DMS 273 (cell line): Measurements from ENCODE around the gene VPS54.
"Not testable (repeated sequence)": the region's sequence is repeated elsewhere in the genome, so short reads cannot be mapped to it uniquely, and the experiment has no call there.

Source experiments
- DNase-seq: peaks from one replicate; lab custom pipeline; 2025; ENCODE audit not compliant: unreplicated experiment; lab: John Stamatoyannopoulos, UW

VPS54 gene

GRCh38 chr2:63874204-63875130, 144.8 kb downstream of the VPS54 start:
- no peak for DNase-seq

GRCh38 chr2:63872571-63873328, 146.5 kb downstream of the VPS54 start:
- no peak for DNase-seq

DNA sequence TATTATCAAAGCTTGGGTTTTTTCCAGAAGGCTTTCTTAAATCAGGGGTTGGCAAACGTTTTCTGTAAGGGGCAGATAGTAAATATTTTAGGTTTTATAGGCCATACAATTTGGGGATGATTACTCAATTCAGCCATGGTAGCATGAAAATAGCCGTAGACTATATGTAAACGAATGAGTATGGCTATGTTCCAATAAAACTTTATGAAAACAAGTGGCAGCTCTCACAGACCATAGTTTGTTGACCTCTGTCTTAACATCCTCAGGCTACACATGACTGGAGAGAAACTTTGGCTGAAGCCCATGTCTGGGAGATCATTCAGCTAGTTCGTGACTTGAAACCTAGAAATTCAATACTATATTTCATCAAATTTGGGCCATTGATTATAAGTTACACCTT, 147.4 kb downstream of the VPS54 start:
- DNase-seq, result no peak

GRCh38 chr2:63870679-63871078, 148.5 kb downstream of the VPS54 start:
- no peak for DNase-seq

DNA sequence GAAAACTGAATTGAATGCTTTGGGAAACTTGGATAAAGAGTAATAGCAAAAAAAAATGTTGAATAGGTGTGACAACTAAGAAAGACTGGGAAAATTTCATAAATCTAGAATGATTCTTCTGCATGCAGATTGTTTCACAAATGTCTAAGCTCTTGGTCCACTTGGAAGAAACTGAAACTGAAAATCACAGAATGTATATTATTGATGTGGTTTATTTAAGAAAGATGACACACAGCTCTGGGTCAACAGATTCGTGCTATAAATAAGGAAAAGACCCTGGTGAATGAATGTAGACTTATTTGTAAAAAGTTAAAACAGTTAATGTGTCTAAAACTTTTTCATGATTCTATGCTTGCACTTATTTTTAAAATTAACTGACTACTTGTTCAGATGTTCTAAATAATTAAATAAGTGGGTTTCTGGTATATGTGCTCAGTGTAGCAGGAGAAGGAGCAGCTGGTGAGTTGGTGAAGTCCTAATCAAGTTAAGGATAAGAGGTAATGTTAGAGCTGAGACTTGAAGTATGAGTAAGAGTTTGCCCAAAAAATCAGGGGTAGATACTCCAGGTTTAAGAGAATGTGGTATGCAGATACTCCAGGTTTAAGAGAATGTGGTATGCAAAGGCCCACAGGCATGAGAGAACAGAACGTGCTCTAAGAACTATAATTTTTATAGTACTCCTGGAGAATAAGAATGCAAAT, 153.1 kb downstream of the VPS54 start:
- DNase-seq, result no peak

DNA sequence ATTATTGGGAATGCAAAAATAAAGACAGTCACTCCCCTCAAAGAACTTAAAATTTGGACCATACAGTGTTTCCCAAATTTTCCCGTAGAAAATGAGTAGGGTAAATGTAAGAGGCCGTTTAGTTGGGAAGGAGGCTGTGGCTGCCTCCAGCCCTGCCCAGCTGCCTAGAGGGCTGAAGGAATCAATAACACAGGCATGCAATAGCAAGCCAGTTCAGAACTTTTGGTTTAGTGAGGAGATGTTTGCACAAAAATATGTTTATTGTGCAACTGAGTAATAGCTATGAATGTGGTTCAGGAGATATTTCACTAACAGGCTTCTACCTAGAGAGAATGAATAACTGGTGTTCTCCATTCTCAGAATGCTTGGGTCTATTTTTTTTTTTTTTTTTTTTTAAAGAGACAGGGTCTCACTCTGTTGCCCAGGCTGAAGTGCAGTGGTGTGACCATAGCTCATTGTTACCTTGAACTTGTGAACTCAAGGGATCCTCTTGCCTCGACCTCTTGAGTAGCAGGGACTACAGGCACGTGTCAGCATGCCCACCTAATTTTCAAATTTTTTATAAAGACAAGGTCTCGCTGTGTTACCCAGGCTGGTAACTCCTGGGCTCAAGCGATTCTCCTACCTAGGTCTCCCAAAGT, 153.9 kb downstream of the VPS54 start:
- no peak for DNase-seq

DNA sequence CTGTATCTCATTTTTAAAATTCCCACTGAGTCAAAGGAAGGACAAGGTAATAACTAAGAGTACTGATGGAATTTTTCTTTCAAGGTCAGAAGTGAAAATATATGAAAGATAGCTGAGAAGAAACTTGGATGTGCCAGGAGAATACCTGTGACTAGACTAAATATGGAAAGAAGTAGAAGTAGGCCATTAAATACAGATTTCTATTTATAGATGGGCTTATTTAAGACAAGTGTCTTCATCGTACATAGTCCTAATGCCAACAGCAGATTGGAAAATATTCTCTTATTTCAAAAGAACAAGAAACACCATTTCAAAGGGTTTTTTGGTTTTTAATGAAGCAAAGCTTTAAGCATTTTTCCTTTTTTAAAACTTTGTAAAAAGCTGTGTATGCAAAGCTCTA, 155.5 kb downstream of the VPS54 start:
- no peak for DNase-seq

DNA sequence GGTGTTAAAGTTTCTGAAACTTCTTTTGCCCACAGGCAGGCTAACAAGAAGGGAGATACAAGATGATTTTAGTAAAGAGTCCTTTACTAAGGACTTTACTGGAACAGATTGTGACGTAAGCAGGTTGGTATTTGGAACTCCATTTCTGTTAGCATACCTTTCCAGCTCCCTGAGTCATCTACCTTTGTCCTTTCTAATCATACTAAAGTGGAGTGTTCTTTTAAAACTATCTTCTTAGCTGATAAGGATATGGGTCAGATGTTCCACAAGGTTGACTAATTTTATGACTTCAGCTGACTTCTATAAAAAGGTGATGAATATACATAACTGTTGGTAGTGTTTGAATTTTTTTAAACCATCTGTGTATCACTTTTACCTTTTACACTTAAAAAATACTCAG, 156.4 kb downstream of the VPS54 start:
- DNase-seq, result no peak

- peak; percentile 61 for DNase-seq
Measured at GRCh38 chr2:63861220-63861822, 157.9 kb downstream of the VPS54 start.

DNA sequence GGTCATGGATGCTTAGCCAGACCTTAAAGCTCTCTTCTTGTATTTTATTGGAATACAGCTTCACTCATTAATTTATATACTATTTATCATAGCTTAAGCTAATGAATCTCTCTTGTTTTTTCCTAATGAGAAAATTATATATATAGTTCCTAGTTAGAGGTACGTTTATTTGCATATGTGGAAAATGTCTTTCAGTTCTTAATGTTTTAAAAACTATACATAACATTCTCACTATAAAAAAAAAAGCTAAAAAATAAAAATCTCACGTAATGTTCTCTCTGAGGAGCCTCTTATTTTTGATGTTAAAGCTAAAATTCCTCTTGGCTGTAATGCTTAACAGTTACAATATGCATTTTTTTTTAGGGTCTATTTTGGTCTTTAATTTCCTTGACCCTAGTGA, 160.9 kb downstream of the VPS54 start:
- no peak for DNase-seq

DNA sequence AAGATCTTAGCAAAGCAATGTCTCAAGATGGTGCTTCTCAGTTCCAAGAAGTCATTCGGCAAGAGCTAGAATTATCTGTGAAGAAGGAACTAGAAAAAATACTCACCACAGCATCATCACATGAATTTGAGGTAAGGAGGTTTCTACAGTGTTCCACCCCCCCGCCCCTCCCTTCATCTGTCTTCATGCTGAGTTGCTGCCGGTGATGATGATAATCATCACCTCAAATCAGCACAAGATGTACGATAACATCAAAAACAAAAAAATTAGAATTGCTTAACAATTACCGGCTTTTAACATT, 163.0 kb downstream of the VPS54 start:
- DNase-seq, result no peak

GRCh38 chr2:63855418-63856302, 163.6 kb downstream of the VPS54 start:
- no peak for DNase-seq

GRCh38 chr2:63853527-63854310, 165.5 kb downstream of the VPS54 start:
- no peak for DNase-seq

GRCh38 chr2:63851691-63852311, 167.4 kb downstream of the VPS54 start:
- DNase-seq, result peak; percentile 25

GRCh38 chr2:63850649-63851048, 168.6 kb downstream of the VPS54 start:
- no peak for DNase-seq

DNA sequence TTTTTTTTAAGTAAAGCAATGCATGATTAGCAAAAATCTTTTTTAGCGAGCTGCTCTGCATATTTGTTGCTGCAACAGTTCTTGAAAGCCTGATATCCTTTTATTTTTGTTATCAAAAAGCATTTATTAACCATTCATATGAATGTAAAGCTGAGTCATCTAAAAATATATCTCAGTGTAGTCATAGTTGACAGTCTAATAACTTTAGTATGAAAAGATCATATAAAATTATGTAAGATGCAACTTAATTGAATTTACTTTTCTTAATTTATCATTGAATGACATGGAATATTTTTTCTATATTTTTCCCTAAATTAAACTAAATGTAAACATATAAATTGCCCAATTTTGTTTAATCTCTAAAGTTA, 169.0 kb downstream of the VPS54 start:
- no peak for DNase-seq

GRCh38 chr2:63849381-63850203, 169.6 kb downstream of the VPS54 start:
- no peak for DNase-seq

- not testable (repeated sequence) for DNase-seq
Measured at GRCh38 chr2:63847571-63847970, 171.7 kb downstream of the VPS54 start.
